Measurements from ENCODE around the gene ZNF154. TPM values are rescaled to one million over a fixed set of nuclear protein-coding genes. Genes with fewer than 3 reads are reported as not detected.

Gene ZNF154
- total and polyA plus RNA-seq, 2 experiments from 2014 or later, result 5.1 to 10.1 TPM

DNA sequence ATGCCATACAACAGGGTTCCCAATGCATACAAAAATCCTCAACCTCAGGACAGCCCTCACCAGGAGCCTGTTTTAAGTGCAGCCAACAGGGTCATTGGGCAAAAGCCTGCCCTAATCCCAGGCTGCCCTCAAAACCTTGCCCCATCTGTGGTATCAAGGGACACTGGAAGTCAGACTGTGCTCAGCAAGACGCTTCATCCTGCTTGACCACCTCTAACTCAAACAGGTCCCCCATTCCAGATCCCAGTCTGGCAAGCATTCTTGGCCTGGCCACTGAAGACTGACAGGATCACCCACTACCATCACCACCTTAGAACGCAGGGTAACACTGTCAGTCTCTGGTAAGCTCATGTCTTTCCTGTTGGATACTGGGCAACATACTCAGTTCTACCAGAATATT, 55.3 kb downstream of the ZNF154 start:
- Histone ChIP-seq H2AFZ (no peak overlapping the region), H3K36me3 (ENCODE audit: insufficient read depth) (no peaks in the 10 kb centered on the region), H3K4me2 (no peak overlapping the region), H3K9me2 (ENCODE audit: insufficient read depth) (peaks cover 16% of the 10 kb centered on the region), H4K20me1 (replicated peaks; ENCODE audit: insufficient read depth) (no peaks in the 10 kb centered on the region), H3K4me3 (no peak overlapping the region), H3K4me1 (ENCODE audit: insufficient read depth) (no peaks in the 10 kb centered on the region; the same call in 1 of the 2 replicates), H3K79me2 (replicated peaks; ENCODE audit: insufficient read depth) (no peaks in the 10 kb centered on the region), H3K27ac (ENCODE audit: low read depth) (no peak overlapping the region), H3F3A (replicated peaks; ENCODE audit: low read depth) (no peaks in the 10 kb centered on the region), H3K27me3 (ENCODE audit: insufficient read depth) (no peaks in the 10 kb centered on the region)
- peaks cover 6% of the 10 kb centered on the region for H3K4me1 Mint-ChIP-seq
- H3K4me3 Mint-ChIP-seq, result no peak overlapping the region
- H3K27me3 Mint-ChIP-seq (ENCODE audit: insufficient read depth, low read depth, poor library complexity), result peaks cover 7% of the 10 kb centered on the region
- DNase-seq (ENCODE audit: low spot score), result no peak
- ATAC-seq, result no peak
- TF ChIP-seq ZNF331 (CRISPR knock-in tag; IDR thresholded peaks at IDR 0.05; ENCODE audit: low read depth) (peak; percentile 68), ETS1 (IDR thresholded peaks at IDR 0.05) (no peak)
- H3K27ac Mint-ChIP-seq, result no peak overlapping the region
- peaks cover 7% of the 10 kb centered on the region; the same call in 2 of the 3 replicates for H3K9me3 Mint-ChIP-seq
- H3K36me3 Mint-ChIP-seq (ENCODE audit: low read depth), result no peaks in the 10 kb centered on the region; the same call in 2 of the 3 replicates

- H3K27ac ChIP-seq (ENCODE audit: low read depth), result no peak overlapping the region
These were observed 57.4 kb downstream of the ZNF154 start for GRCh38 chr19:57651654-57651996.

More at GRCh38 chr19:57651654-57651996, 57.4 kb downstream of the ZNF154 start:
- ATAC-seq (peak; percentile 88), DNase-seq (ENCODE audit: low spot score) (peak; percentile 62)
- no peaks in the 10 kb centered on the region for H3F3A ChIP-seq (replicated peaks; ENCODE audit: low read depth)
- Mint-ChIP-seq H3K27ac (peak overlapping the region; percentile 30; the same call in 1 of the 2 replicates), H3K27me3 (ENCODE audit: insufficient read depth, low read depth, poor library complexity) (peaks cover 7% of the 10 kb centered on the region), H3K4me1 (peaks cover 6% of the 10 kb centered on the region), H3K9me3 (peaks cover 7% of the 10 kb centered on the region; the same call in 2 of the 3 replicates), H3K36me3 (ENCODE audit: low read depth) (no peaks in the 10 kb centered on the region; the same call in 2 of the 3 replicates), H3K4me3 (peak overlapping the region; percentile 25; the same call in 2 of the 3 replicates)
- no peaks in the 10 kb centered on the region; the same call in 1 of the 2 replicates for H3K4me1 ChIP-seq (ENCODE audit: insufficient read depth)
- H3K4me2 ChIP-seq, result peak overlapping the region; percentile 27; the same call in 1 of the 2 replicates
- peaks cover 16% of the 10 kb centered on the region for H3K9me2 ChIP-seq (ENCODE audit: insufficient read depth)
- H3K27me3 ChIP-seq (ENCODE audit: insufficient read depth), result no peaks in the 10 kb centered on the region
- no peaks in the 10 kb centered on the region for H3K36me3 ChIP-seq (ENCODE audit: insufficient read depth)
- H2AFZ ChIP-seq, result peak overlapping the region; percentile 95
- H4K20me1 ChIP-seq (replicated peaks; ENCODE audit: insufficient read depth), result no peaks in the 10 kb centered on the region
- no peaks in the 10 kb centered on the region for H3K79me2 ChIP-seq (replicated peaks; ENCODE audit: insufficient read depth)
- 0 out of 2 replicates have a peak overlapping the region, but pooled peaks have one; percentile 14 for H3K4me3 ChIP-seq
- TF ChIP-seq CREB1 (CRISPR knock-in tag; IDR thresholded peaks at IDR 0.05; ENCODE audit: low read depth) (no peak), ETS1 (IDR thresholded peaks at IDR 0.05) (no peak)
- TF ChIP-seq, protein P1, sequence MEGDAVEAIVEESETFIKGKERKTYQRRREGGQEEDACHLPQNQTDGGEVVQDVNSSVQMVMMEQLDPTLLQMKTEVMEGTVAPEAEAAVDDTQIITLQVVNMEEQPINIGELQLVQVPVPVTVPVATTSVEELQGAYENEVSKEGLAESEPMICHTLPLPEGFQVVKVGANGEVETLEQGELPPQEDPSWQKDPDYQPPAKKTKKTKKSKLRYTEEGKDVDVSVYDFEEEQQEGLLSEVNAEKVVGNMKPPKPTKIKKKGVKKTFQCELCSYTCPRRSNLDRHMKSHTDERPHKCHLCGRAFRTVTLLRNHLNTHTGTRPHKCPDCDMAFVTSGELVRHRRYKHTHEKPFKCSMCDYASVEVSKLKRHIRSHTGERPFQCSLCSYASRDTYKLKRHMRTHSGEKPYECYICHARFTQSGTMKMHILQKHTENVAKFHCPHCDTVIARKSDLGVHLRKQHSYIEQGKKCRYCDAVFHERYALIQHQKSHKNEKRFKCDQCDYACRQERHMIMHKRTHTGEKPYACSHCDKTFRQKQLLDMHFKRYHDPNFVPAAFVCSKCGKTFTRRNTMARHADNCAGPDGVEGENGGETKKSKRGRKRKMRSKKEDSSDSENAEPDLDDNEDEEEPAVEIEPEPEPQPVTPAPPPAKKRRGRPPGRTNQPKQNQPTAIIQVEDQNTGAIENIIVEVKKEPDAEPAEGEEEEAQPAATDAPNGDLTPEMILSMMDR (conservative IDR thresholded peaks at IDR 0.05; ENCODE audit: low read depth in 2 of 2), result peak; percentile 39 to 56

Data from GM23338 (cell line).